ENCODE data around the gene FAM120A.
"Not testable (repeated sequence)": the region's sequence is repeated elsewhere in the genome, so short reads cannot be mapped to it uniquely, and the experiment has no call there.

FAM120A gene

GRCh38 chr9:93450945-93451815 lies at the start of gene FAM120A:
Gene FAM120A (plus strand): TSS chr9:93451685. CDS start chr9:93451916, 231 bp downstream.
- peak; percentile 78 for DNase-seq (ENCODE audit: low read depth)

GRCh38 chr9:93406371-93406770 lies 45.1 kb upstream of the FAM120A start:
- DNase-seq (ENCODE audit: low read depth) = no peak

DNA sequence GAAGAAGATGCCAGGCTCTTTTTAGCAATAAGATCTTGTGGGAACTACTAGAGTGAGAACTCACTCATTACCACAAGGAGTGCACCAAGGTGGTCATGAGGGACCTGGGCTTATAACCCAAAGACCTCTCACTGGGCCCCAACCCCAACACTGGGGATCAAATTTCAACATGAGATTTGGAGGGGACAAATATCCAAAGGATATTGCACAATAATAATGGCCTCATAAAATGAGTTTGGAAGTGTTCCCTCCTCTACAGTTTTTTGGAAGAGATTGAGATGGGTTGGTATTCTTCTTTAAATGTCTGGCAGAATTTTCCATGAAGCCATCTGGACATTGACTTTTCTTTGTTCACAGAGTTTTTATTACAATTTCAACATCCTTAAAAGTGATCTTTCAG lies 38.0 kb upstream of the FAM120A start:
- no peak for DNase-seq (ENCODE audit: low read depth)

DNA sequence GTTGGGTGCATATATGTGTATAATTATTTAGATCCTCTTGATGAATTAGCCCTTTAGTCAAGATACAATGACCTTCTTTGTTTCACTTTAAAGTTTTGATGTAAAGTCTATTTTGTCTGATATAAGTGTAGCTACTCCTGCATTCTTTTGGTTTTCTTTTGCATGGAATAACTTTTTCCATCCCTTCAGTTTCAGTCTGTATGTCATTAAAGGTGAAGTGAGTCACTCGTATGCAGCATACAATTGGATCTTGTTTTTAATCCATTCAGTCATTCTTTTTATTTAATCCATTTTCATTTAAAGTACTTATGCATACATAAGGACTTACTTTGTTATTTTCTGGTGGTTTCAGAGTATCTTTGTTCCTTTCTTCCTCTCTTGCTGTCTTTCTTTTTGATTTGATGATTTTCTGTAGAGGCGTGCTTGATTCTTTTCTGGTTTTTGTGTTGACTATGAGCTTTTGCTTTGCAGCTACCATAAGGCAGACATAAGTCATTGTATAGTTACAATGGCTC lies 36.3 kb upstream of the FAM120A start:
- no peak for DNase-seq (ENCODE audit: low read depth)

- no peak for DNase-seq (ENCODE audit: low read depth)
Measured at GRCh38 chr9:93416530-93417235, 34.8 kb upstream of the FAM120A start.

DNA sequence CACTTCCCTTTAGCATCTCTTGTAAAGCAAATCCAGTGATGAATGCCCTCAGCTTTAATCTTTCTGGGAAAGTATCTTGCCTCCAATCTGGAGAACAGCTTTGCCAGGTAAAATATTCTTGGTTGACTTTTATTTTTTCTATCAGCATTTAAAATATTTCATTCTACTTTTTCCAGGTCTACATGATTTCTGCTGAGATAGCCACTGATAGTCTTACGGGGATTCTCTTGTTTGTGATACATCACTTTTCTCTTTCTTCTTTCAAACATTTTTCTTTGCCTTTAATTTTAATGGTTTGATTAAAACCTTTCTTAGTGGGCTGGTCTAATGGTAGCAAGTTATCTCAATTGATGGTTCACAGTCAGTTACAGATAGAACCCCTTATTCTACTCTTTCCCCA lies 33.9 kb upstream of the FAM120A start:
- DNase-seq (ENCODE audit: low read depth) = no peak

GRCh38 chr9:93419023-93419422 lies 32.5 kb upstream of the FAM120A start:
- DNase-seq (ENCODE audit: low read depth) = no peak

DNA sequence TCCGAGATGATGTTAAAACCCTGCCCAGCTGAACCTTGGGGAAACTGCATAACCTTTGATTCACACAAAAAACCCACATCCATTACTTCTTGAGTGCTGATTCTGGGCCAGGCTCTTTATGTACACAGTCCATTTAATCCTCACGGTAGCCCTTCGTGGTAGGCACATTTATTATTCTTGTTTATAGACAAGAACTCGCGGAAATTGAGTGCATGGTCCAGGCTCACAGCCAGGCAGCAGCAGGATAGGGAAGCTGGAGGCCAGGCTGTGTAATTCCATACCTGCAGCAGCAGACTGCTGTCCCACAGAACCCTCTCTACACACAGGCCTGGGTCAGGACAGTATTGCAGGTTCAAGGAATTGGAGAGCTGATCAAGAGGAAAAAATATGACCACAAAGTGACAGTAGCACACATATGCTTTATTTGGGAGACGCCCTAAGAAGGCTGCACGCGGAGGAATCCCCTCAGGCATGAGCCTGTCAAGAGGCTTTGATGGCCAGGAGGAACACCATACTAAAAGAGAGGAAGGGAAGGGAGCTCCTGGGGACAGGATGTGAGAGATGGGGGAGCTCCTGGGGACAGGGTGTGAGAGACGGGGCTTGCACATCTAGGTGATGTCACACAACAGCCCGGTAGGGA lies 28.4 kb upstream of the FAM120A start:
- DNase-seq (ENCODE audit: low read depth) = no peak

- DNase-seq (ENCODE audit: low read depth) = peak; percentile 6
Measured at GRCh38 chr9:93427655-93428379, 23.7 kb upstream of the FAM120A start.

DNA sequence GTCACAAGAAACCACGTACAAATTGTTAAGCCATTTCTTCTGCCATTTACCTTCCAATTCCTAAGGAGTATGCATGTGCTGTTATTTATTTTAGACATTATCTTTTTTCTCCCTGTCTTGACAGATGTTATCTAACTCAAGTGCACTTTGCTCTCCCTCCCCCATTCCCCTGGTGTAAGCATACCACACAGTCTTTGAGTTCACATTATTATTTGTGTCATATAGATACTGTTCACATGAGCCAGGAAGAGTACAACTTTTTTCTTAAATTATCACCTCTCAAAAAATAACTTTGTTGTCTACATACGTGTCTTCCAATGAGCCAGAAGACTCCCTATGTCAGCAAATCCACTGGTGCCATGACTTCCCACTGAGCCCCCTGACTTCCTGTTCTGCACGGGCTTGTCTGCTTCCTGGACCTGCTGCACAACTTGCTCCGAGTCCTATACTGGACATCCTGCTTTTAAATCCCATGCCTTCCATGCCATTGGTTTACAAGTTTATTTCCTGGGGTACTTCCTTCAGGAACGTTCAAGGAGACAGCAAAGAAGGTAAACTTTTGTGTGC lies 19.9 kb upstream of the FAM120A start:
- DNase-seq (ENCODE audit: low read depth) = no peak

GRCh38 chr9:93432964-93433363 lies 18.5 kb upstream of the FAM120A start:
- DNase-seq (ENCODE audit: low read depth) = no peak

DNA sequence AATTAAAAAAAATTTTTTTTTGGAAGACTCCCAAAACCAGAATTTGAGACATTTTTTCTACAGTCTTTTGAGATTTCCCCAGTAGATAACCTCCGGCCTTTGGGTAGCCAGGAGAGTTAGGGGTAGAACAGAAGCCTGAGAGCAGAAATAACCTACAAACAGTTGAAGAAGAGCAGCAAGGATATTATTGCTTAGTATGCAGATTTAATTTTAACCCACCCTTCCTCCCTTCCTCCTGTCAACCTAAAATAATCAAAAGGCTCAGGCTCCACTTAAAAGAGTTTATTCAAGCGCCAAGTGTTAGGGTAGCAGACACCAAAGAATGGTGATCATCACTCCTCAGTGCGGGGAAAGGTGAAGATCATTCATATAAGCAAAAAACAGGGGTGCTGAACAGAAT lies 17.4 kb upstream of the FAM120A start:
- no peak for DNase-seq (ENCODE audit: low read depth)

DNA sequence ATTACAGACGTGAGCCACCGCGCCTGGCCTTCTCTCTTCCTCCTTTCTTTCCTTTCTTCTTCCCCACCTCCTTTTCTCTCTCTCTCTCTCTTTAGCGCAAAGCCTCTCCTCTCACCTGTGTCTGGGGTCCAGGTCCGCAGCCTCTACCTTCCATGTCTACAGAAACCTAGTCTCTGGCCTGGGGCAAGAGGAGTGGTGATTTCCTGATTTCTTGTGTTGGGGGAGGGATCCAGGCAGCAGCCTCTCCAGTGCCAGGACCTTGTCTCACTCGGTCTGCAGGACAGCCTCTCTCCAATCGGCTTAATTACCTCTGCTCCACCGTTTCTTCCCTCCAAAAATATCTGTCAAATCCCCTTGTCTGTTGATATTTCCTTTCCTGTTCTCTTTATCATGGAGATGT lies 16.1 kb upstream of the FAM120A start:
- DNase-seq (ENCODE audit: low read depth) = no peak

- no peak for DNase-seq (ENCODE audit: low read depth)
Measured at GRCh38 chr9:93436218-93436617, 15.3 kb upstream of the FAM120A start.

DNA sequence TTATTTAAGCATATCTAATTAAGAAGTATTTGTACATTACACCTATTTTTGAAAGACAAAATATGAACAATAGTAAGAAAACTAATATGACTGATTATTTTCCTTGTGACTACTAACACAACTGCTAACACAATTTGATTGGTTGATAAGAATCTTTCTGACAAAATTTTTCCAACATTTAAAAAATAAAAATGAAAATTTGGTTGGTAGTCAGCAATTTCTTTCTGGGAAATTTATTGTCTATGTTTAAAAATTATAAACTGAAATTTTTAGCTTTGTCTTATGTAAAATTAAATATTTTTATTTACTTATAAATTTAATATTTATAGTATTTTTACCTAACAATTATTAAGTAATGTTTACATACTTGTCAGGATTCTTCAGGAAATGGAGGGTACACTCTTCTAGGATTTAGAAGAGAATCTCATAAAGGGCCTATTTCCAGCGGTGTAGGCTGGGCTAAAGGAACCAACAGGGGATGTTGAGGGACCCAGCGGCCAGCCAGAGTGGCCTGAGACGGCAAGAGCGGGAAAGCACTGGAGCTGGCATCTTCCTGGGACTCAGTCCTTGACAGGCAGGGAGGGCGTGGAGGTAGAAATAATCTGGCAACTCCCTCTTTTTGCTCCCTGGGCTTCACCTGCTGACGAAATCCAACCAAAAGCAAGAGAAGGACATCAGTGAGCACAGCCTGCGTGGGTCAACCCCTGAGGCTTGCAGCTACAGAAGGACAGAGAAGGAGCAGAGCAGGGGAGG lies 14.7 kb upstream of the FAM120A start:
- DNase-seq (ENCODE audit: low read depth) = no peak

DNA sequence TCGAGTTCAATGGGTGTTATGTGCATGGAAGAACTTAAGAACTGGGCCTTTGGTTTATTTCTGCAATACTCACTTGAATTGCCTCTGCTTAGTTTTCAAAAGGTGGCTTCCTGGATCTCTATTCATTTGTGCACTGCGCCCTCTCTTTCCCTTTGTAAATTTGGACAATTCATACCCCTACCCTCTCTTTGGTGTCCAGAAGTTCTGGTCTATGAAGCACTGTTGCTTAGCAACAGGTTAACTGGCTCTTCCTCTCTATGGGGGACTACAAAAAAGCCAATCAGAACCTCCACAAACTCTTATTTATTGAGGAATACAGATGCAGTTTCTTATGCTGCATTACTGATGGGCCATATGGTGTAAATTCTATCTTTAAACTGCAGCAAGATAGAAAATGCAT lies 13.5 kb upstream of the FAM120A start:
- DNase-seq (ENCODE audit: low read depth) = no peak

GRCh38 chr9:93439301-93439700 lies 12.2 kb upstream of the FAM120A start:
- DNase-seq (ENCODE audit: low read depth) = not testable (repeated sequence)

GRCh38 chr9:93440896-93441580 lies 10.4 kb upstream of the FAM120A start:
- DNase-seq (ENCODE audit: low read depth) = no peak

- DNase-seq (ENCODE audit: low read depth) = no peak
Measured at GRCh38 chr9:93446073-93446472, 5.4 kb upstream of the FAM120A start.

DNA sequence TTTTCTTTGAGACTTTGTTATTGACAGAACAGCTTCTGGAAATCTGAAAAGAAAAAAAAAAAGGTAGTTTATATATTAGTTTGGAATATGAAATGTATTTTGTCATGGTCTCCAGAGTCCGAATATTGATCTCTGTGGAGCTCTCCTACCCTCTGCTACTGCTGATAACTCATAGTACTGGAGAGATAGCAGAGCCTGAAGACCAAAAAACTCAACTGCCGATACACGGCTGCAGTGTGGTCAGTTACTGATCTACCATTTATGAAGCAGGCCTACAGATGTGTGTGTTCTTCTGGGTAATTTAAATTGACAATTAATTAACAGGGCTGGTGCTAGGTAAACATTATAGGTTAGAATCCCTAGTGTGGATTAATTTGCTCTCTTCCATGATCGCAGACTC lies 3.8 kb upstream of the FAM120A start:
- DNase-seq (ENCODE audit: low read depth) = no peak
